Mesodermal cell (in vitro differentiated cells): ENCODE data around the gene TCL1B.
"Not testable (repeated sequence)": the region's sequence is repeated elsewhere in the genome, so short reads cannot be mapped to it uniquely, and the experiment has no call there.

ENCODE experiments used
- H3K27ac ChIP-seq: 2 replicates; pipeline ENCODE4 v1.7.0; 2013; ENCODE audit warnings: mild to moderate bottlenecking, low read depth, low read length, moderate library complexity; ENCODE audit not compliant: severe bottlenecking
- H3K36me3 ChIP-seq: 2 replicates; pipeline ENCODE4 v1.7.1; 2013; ENCODE audit warnings: mild to moderate bottlenecking, low read length, moderate library complexity; ENCODE audit not compliant: control insufficient read depth, insufficient read depth
- H3K4me1 ChIP-seq: one replicate; pipeline ENCODE4 v1.7.1; 2013; ENCODE audit warnings: mild to moderate bottlenecking, low read length; ENCODE audit not compliant: insufficient read depth, control insufficient read depth, poor library complexity, severe bottlenecking
- H3K4me3 ChIP-seq: 2 replicates; pipeline ENCODE4 v1.7.0; 2013; ENCODE audit warnings: low read length, control low read depth, mild to moderate bottlenecking; ENCODE audit not compliant: insufficient read depth, poor library complexity, severe bottlenecking; ENCODE audit errors: extremely low read depth
- H3K9me3 ChIP-seq: 2 replicates; pipeline ENCODE4 v1.7.1; 2013; ENCODE audit warnings: mild to moderate bottlenecking, low read length, moderate library complexity; ENCODE audit not compliant: control insufficient read depth
- WGBS, 2 experiments: methylation state at CpG; one replicate each; pipeline ENCODE4 v1.1.5; 2013; ENCODE audit warnings: missing lambda C conversion rate in 2 of 2; ENCODE audit not compliant: insufficient coverage in 2 of 2; 5-methylcytosine and 5-hydroxymethylcytosine counted together

Gene TCL1B

DNA sequence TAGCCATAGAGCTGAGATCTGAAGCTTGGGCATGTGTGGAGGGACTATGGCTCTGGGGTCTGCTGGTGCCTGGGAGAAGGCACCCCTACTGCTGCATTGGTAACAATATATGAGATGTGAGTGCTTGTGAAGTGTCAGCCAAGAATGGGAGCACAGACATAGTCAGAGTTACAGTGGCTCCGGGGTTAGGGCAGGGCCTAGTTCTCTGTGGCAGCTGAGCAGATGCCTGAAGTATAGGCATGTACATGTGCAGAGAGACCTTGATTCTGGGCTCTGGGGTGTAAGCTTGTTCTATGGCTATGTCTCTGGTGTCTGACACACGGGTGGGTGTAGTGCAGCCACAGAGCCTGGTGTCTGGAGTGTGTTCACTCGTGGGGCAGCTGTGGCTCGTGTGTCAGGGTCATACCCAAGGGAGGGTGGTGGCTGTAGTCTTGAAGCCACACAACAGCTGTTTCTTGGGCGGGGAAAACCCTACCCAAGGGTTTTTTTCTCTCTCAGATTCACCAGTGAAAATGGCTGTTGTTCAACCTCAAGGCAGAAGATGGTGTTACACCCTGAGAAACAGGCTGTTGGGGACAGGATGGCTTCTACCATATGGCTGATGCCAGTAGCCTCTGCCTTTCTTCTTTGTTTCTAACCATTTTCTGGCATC, 39.6 kb downstream of the TCL1B start:
- H3K27ac ChIP-seq, result no peak overlapping the region
- H3K4me3 ChIP-seq, result no peak overlapping the region
- 87 to 90% methylated on average over 1 to 5 of the region's 5 CpGs for WGBS, 2 experiments
- H3K36me3 ChIP-seq, result no peaks in the 10 kb centered on the region
- no peaks in the 10 kb centered on the region for H3K4me1 ChIP-seq
- H3K9me3 ChIP-seq, result peaks cover 4% of the 10 kb centered on the region

DNA sequence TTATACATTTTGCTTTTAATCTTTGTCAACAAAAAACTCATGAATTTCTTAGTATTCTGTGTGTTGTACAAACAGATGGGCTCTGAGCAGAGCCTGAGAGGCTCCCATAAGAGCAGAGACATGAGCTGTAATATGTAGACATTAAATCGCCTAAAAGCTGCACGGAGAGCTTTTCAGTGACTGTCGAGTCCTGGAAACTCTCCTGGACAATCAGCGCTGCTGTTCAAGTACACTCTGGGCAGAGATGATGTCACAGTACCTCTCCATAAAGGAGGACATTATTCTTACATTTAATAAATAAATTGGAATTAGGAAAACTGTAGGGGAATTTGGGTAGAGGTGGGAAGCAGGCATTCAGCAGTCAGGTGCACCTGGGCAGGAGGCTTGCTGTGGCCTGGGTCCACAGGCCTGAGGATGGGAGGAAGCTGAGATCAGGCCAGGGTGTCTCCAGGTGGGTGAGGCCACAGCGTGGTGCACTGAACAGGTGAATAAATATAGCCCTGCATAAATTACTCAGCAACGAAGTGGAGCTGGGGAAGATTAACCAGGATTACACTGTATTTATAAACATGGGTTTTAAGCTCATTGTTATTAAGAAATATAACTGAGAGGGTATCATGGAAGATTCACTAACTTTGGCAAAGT, 41.0 kb downstream of the TCL1B start:
- Histone ChIP-seq H3K9me3 (peaks cover 4% of the 10 kb centered on the region), H3K4me1 (no peaks in the 10 kb centered on the region), H3K4me3 (no peak overlapping the region), H3K27ac (no peak overlapping the region), H3K36me3 (no peaks in the 10 kb centered on the region)
- 56 to 100% methylated on average over 1 to 4 of the region's 6 CpGs for WGBS, 2 experiments

DNA sequence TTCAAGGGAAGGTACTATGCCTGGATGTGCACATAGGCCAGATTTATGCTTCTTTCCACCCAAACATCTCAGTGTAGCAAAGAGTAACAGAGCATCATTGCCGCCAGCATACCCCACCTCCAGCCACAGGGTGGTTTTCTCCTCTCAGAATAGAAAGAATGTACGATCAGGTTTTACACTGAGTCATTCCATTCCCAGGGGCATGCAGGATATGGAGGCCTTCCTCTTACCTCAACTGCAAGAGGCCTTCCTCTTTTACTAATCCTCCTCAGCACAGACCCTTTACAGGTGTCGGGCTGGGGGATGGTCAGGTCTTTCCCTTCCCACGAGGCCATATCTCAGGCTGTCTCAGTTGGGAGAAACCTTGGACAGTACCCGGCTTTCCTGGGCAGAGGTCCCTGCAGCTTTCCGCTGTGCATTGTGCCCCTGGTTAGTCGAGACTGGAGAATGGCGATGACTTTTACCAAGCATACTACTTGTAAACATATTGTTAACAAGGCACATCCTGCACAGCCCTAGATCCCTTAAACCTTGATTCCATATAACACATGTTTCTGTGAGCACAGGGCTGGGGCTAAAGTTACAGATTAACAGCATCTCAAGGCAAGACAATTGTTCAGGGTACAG, 43.3 kb downstream of the TCL1B start:
- H3K36me3 ChIP-seq, H3K4me3 ChIP-seq, H3K27ac ChIP-seq, H3K4me1 ChIP-seq, H3K9me3 ChIP-seq: not testable (repeated sequence)
- WGBS, 2 experiments, result 91 to 100% methylated on average over 2 to 3 of the region's 8 CpGs

- Histone ChIP-seq H3K27ac (no peak overlapping the region), H3K36me3 (no peaks in the 10 kb centered on the region), H3K9me3 (no peaks in the 10 kb centered on the region), H3K4me1 (no peaks in the 10 kb centered on the region), H3K4me3 (no peak overlapping the region)
- 80 to 89% methylated on average over 1 to 3 of the region's 5 CpGs for WGBS, 2 experiments
These were observed 43.9 kb downstream of the TCL1B start for GRCh38 chr14:95730126-95730525.

- Histone ChIP-seq H3K36me3 (no peaks in the 10 kb centered on the region), H3K27ac (no peak overlapping the region)
- WGBS, 2 experiments, result 100% methylated on average over 1 of the region's 1 CpG; no CpG with 5 or more reads in 1 of the 2 experiments
These were observed 47.0 kb downstream of the TCL1B start for GRCh38 chr14:95733212-95733611.

DNA sequence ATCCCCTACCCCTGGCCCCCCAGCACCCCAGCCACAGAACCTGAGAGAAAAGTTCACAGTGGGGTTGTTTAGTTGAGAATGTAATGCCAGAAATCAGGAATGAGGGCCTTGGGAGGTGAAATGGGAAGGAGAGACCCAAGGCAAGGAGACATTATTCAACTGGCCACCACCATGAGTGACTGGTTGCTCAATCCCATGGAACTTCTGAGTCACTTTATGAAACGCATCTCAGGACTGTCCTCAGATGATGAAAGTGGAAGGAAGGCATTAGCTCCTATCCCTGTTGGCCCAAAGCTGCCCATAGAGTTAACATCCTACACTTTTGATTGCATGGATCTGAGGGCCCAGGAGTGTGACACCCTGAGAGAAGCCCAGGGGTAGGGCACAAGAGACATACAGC, 53.1 kb downstream of the TCL1B start:
- Histone ChIP-seq H3K9me3 (no peaks in the 10 kb centered on the region), H3K4me1 (no peaks in the 10 kb centered on the region), H3K4me3 (no peak overlapping the region), H3K27ac (no peak overlapping the region), H3K36me3 (no peaks in the 10 kb centered on the region)
- 50 to 80% methylated on average over 1 of the region's 1 CpG for WGBS, 2 experiments

More at GRCh38 chr14:95733212-95733611, 47.0 kb downstream of the TCL1B start:
- H3K4me1 ChIP-seq, result no peaks in the 10 kb centered on the region
- H3K4me3 ChIP-seq, result no peak overlapping the region
- H3K9me3 ChIP-seq, result no peaks in the 10 kb centered on the region

GRCh38 chr14:95741038-95741490, 54.8 kb downstream of the TCL1B start:
- H3K9me3 ChIP-seq, result no peaks in the 10 kb centered on the region
- no peak overlapping the region for H3K4me3 ChIP-seq
- 70 to 71% methylated on average over 5 of the region's 5 CpGs for WGBS, 2 experiments
- H3K36me3 ChIP-seq, result no peaks in the 10 kb centered on the region
- H3K4me1 ChIP-seq, result no peaks in the 10 kb centered on the region
- H3K27ac ChIP-seq, result no peak overlapping the region

DNA sequence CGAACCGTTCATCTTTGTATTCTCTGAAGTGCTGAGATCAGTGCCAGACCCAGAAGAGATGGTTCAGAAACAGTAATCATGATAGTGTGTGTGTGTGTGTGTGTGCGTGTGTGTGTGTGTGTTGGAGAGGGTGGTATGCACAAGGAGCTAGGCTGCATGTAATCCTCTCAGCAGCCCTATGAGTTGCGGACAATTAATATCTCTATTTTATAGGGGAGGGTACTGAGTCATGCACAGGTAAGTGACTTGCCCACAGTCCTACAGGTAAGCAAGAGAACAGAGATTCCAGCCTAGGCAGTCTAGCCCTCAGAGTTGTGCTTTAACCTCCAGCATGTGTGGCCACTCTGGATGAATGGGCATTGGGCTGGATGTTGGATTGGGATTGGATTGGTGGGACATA, 55.6 kb downstream of the TCL1B start:
- H3K4me1 ChIP-seq, result no peaks in the 10 kb centered on the region
- H3K36me3 ChIP-seq, result no peaks in the 10 kb centered on the region
- no peak overlapping the region for H3K4me3 ChIP-seq
- WGBS, 2 experiments, result 86 to 91% methylated on average over 3 to 4 of the region's 4 CpGs
- no peak overlapping the region for H3K27ac ChIP-seq
- H3K9me3 ChIP-seq, result no peaks in the 10 kb centered on the region
